C4-2B (cell line): Measurements from ENCODE around the gene GZMB.
A peak's percentile ranks its signal among the peaks of the same experiment; 100 is the strongest.
"Not testable (repeated sequence)": the region's sequence is repeated elsewhere in the genome, so short reads cannot be mapped to it uniquely, and the experiment has no call there.

Experiments used
- H3K27ac ChIP-seq: fragments of 450-650 bp; 2 replicates; pipeline ENCODE4 v1.5.1; 2017
- CTCF ChIP-seq: fragments of 450-650 bp; conservative IDR thresholded peaks from 2 replicates; pipeline ENCODE4 v1.5.1; 2017; ENCODE audit warnings: mild to moderate bottlenecking
- ZFX ChIP-seq: fragments of 450-650 bp; IDR thresholded peaks from 2 replicates; pipeline ENCODE4 v1.6.1; 2017

Gene GZMB

GRCh38 chr14:24607635-24608514, 26.1 kb downstream of the GZMB start:
- no peak overlapping the region for H3K27ac ChIP-seq
- TF ChIP-seq ZFX: no peak
- no peak for TF ChIP-seq CTCF

- H3K27ac ChIP-seq: no peak overlapping the region
- TF ChIP-seq CTCF (no peak), ZFX (no peak)
These were observed 26.9 kb downstream of the GZMB start for GRCh38 chr14:24607081-24607480.

- TF ChIP-seq ZFX: no peak
- TF ChIP-seq CTCF: no peak
- H3K27ac ChIP-seq: no peak overlapping the region
These were observed 27.7 kb downstream of the GZMB start for GRCh38 chr14:24606297-24606696.

GRCh38 chr14:24605435-24606190, 28.4 kb downstream of the GZMB start:
- no peak overlapping the region for H3K27ac ChIP-seq

GRCh38 chr14:24597403-24597802, 36.6 kb downstream of the GZMB start:
- TF ChIP-seq ZFX: no peak
- no peak for TF ChIP-seq CTCF
- no peak overlapping the region for H3K27ac ChIP-seq

More at GRCh38 chr14:24605435-24606190, 28.4 kb downstream of the GZMB start:
- no peak for TF ChIP-seq ZFX
- TF ChIP-seq CTCF: peak; percentile 87

- TF ChIP-seq ZFX (no peak), CTCF (no peak)
- H3K27ac ChIP-seq: no peak overlapping the region
These were observed 38.7 kb downstream of the GZMB start for GRCh38 chr14:24595073-24595808.

- H3K27ac ChIP-seq: not testable (repeated sequence)
These were observed 43.0 kb downstream of the GZMB start for GRCh38 chr14:24591004-24591403.

GRCh38 chr14:24584402-24584801, 49.6 kb downstream of the GZMB start:
- not testable (repeated sequence) for H3K27ac ChIP-seq
